ENCODE measurements around the gene UBE2S. TPM values are rescaled to one million over a fixed set of nuclear protein-coding genes. Genes with fewer than 3 reads are reported as not detected.
A peak's percentile ranks its signal among the peaks of the same experiment; 100 is the strongest.
"Not testable (repeated sequence)": the region's sequence is repeated elsewhere in the genome, so short reads cannot be mapped to it uniquely, and the experiment has no call there.

Gene UBE2S
- total RNA-seq, 1 donor from 2014 or later = 34.6 TPM

- no peaks in the 10 kb centered on the region for H3K9me3 Mint-ChIP-seq
- no peak overlapping the region for H3K4me3 Mint-ChIP-seq
- no peak overlapping the region for H3K27ac Mint-ChIP-seq
- intact Hi-C loops (cut with micrococcal nuclease) = no loop called here
- peaks cover 20% of the 10 kb centered on the region for H3K4me1 Mint-ChIP-seq
- ATAC-seq (ENCODE audit: low read depth) (no peak), DNase-seq (no peak)
- H3K36me3 Mint-ChIP-seq (ENCODE audit: low read depth) = peaks cover 14% of the 10 kb centered on the region
- POLR2A ChIA-PET = interaction anchor here (0.6 to 2.2 kb wide), 3 partner anchors 45 to 278 kb away, joined by 4 to 12 read pairs (median 7); partner anchors contain the start of gene UBE2S
- CTCF ChIA-PET = interaction anchor here (1.1 to 2.0 kb wide), 3 partner anchors 15 to 160 kb away, joined by 4 to 9 read pairs (median 6); no protein-coding TSS in a partner anchor
- H3K27me3 Mint-ChIP-seq = peaks cover 11% of the 10 kb centered on the region
- TF ChIP-seq CTCF (IDR thresholded peaks at IDR 0.05) = no peak
Observed at GRCh38 chr19:55452749-55453346, 45.3 kb upstream of the UBE2S start.

GRCh38 chr19:55451965-55452748 is 44.6 kb upstream of the UBE2S start:
- peaks cover 20% of the 10 kb centered on the region for H3K4me1 Mint-ChIP-seq
- DNase-seq (no peak), ATAC-seq (ENCODE audit: low read depth) (no peak)
- ChIA-PET CTCF (interaction anchor here (1.7 to 2.0 kb wide), 2 partner anchors 16 to 51 kb away, joined by 6 to 9 read pairs; no protein-coding TSS in a partner anchor), POLR2A (interaction anchor here (2.2 kb wide), 1 partner anchor 44 kb away, joined by 7 read pairs; the partner anchor contains the start of gene UBE2S)
- no peak for TF ChIP-seq CTCF (IDR thresholded peaks at IDR 0.05)
- no peaks in the 10 kb centered on the region for H3K9me3 Mint-ChIP-seq
- H3K27me3 Mint-ChIP-seq = peaks cover 11% of the 10 kb centered on the region
- no peak overlapping the region for H3K27ac Mint-ChIP-seq
- peaks cover 14% of the 10 kb centered on the region for H3K36me3 Mint-ChIP-seq (ENCODE audit: low read depth)
- peak overlapping the region; percentile 41 for H3K4me3 Mint-ChIP-seq
- intact Hi-C loops (cut with micrococcal nuclease) = no loop called here

GRCh38 chr19:55451163-55451964 is 43.8 kb upstream of the UBE2S start:
- Mint-ChIP-seq H3K27me3 (peaks cover 11% of the 10 kb centered on the region), H3K27ac (no peak overlapping the region), H3K4me3 (peak overlapping the region; percentile 77), H3K36me3 (ENCODE audit: low read depth) (peaks cover 14% of the 10 kb centered on the region), H3K4me1 (peaks cover 20% of the 10 kb centered on the region), H3K9me3 (no peaks in the 10 kb centered on the region)
- ChIA-PET POLR2A (interaction anchor here (0.6 kb wide), 1 partner anchor 135 kb away, joined by 4 read pairs; no protein-coding TSS in a partner anchor), CTCF (no interaction called here)
- DNase-seq (no peak), ATAC-seq (ENCODE audit: low read depth) (peak; percentile 35)
- intact Hi-C loops (cut with micrococcal nuclease) = no loop called here
- TF ChIP-seq CTCF (IDR thresholded peaks at IDR 0.05) = no peak

- peaks cover 19% of the 10 kb centered on the region for H3K4me1 Mint-ChIP-seq
- intact Hi-C loops (cut with micrococcal nuclease) = no loop called here
- peaks cover 2% of the 10 kb centered on the region for H3K36me3 Mint-ChIP-seq (ENCODE audit: low read depth)
- H3K27ac Mint-ChIP-seq = no peak overlapping the region
- ChIA-PET POLR2A (no interaction called here), CTCF (no interaction called here)
- ATAC-seq (ENCODE audit: low read depth) = no peak
- peaks cover 20% of the 10 kb centered on the region for H3K27me3 Mint-ChIP-seq
- no peaks in the 10 kb centered on the region for H3K9me3 Mint-ChIP-seq
- no peak for TF ChIP-seq CTCF (IDR thresholded peaks at IDR 0.05)
- H3K4me3 Mint-ChIP-seq = no peak overlapping the region
- no peak for DNase-seq
Observed at GRCh38 chr19:55449469-55449868, 41.9 kb upstream of the UBE2S start.

- ATAC-seq (ENCODE audit: low read depth); H3K36me3 Mint-ChIP-seq (ENCODE audit: low read depth); H3K27ac Mint-ChIP-seq; H3K9me3 Mint-ChIP-seq; CTCF ChIA-PET; H3K4me3 Mint-ChIP-seq; DNase-seq; intact Hi-C loops (cut with micrococcal nuclease): not testable (repeated sequence)
- peaks cover 11% of the 10 kb centered on the region for H3K4me1 Mint-ChIP-seq
- H3K27me3 Mint-ChIP-seq = peaks cover 27% of the 10 kb centered on the region
- POLR2A ChIA-PET = interaction anchor here (0.5 kb wide), 1 partner anchor 27 kb away, joined by 3 read pairs; no protein-coding TSS in a partner anchor
Observed at GRCh38 chr19:55448175-55448490, 40.5 kb upstream of the UBE2S start.

All from activated B cell treated with CpG ODN at 0.5 μM for 24 hours (primary cell).